Gastrocnemius medialis (tissue), 4 donors: Measurements from ENCODE around the gene NRG2. TPM values are rescaled to one million over a fixed set of nuclear protein-coding genes. Genes with fewer than 3 reads are reported as not detected.

Experiments used
- ATAC-seq, 2 donors: fragments of 150-250 bp; one replicate each; pipeline ENCODE4 v1.9.1; 2016
- DNase-seq, 2 donors: peaks; one replicate each; pipeline ENCODE4 v3.0.0-alpha.2; 2019
- H3K27ac ChIP-seq, 4 donors: fragments of 200-600 bp; sonication (generic); 1 replicate in 1 of 4; 2 replicates in 3 of 4; pipeline ENCODE4 v1.5.1; 2016 to 2018; ENCODE audit warnings: mild to moderate bottlenecking in 2 of 4, moderate library complexity in 1 of 4
- H3K27me3 ChIP-seq, 3 donors: fragments of 200-600 bp; sonication (generic) in 2 of 3; 1 replicate in 1 of 3; 2 replicates in 2 of 3; pipeline versions ENCODE4 v1.5.1 to v1.6.0; 2016 to 2019; ENCODE audit warnings: mild to moderate bottlenecking in 1 of 3, moderate library complexity in 1 of 3
- H3K36me3 ChIP-seq, 2 donors: fragments of 200-600 bp; sonication (generic) in 1 of 2; one replicate each; pipeline ENCODE4 v1.5.1; 2017 to 2018
- H3K4me1 ChIP-seq, 2 donors: fragments of 200-600 bp; sonication (generic) in 1 of 2; one replicate each; pipeline ENCODE4 v1.5.1; 2016 to 2017; ENCODE audit warnings: mild to moderate bottlenecking in 2 of 2
- H3K4me3 ChIP-seq, 4 donors: fragments of 200-600 bp; sonication (generic) in 3 of 4; 1 replicate in 1 of 4; 2 replicates in 3 of 4; pipeline ENCODE4 v1.5.1; 2016 to 2019; ENCODE audit warnings: mild to moderate bottlenecking in 2 of 4
- H3K9me3 ChIP-seq, 3 donors: fragments of 200-600 bp; sonication (generic) in 2 of 3; 1 replicate in 1 of 3; 2 replicates in 2 of 3; pipeline ENCODE4 v1.5.1; 2016 to 2019
- CTCF ChIP-seq, 5 experiments: fragments of 450-650 bp in 3 of 5; fragments of 200-600 bp in 2 of 5; sonication (generic) in 2 of 5; IDR thresholded peaks in 4 of 5; conservative IDR thresholded peaks in 1 of 5; 1 replicate in 4 of 5; 2 replicates in 1 of 5; pipeline ENCODE4 v1.5.1; 2016 to 2019; ENCODE audit warnings: antibody characterized with exemption in 5 of 5, mild to moderate bottlenecking in 3 of 5, moderate library complexity in 3 of 5
- POLR2A ChIP-seq, 2 donors: fragments of 450-650 bp; IDR thresholded peaks; one replicate each; pipeline ENCODE4 v1.6.1; 2017; ENCODE audit warnings: antibody characterized with exemption in 2 of 2, mild to moderate bottlenecking in 2 of 2, moderate library complexity in 2 of 2
- in situ Hi-C, 4 donors: fragments of 200-750 bp; cut with MboI; loops; one replicate each; pipeline versions ENCODE4 v1.15.0 to v1.8.0; 2017; ENCODE audit warnings: low sequenced_read_pairs in 4 of 4
- intact Hi-C: fragments of 100-400 bp; cut with DNase I; formaldehyde crosslinking; loops from one replicate; pipeline ENCODE4 v1.15.1; 2023; ENCODE audit warnings: low total_unique reads
- total RNA-seq, 4 donors: library from RNA; depleted of rRNA; stranded (reverse); fragments of >200 nt; gene quantifications; one replicate each; pipeline versions ENCODE4 v1.1.0 to v1.2.3, GENCODE V29; 2016

NRG2 gene
- total RNA-seq, 4 donors from 2014 or later, result 10.3 to 28.8 (median 20.0) TPM

GRCh38 chr5:139878093-139878492, 165.0 kb downstream of the NRG2 start:
- Histone ChIP-seq H3K9me3 (no peaks in the 10 kb centered on the region), H3K27ac (no peak overlapping the region), H3K27me3 (no peaks in the 10 kb centered on the region), H3K36me3 (no peaks in the 10 kb centered on the region), H3K4me3 (no peak overlapping the region), H3K4me1 (peaks cover under 1 to 3% of the 10 kb centered on the region in 2 donors)
- no peak for DNase-seq
- in situ Hi-C loops, result no loop called here
- TF ChIP-seq CTCF (IDR thresholded peaks at IDR 0.05 in 4 of 5, conservative IDR thresholded peaks at IDR 0.05 in 1 of 5) (no peak), POLR2A (IDR thresholded peaks at IDR 0.05) (no peak)
- no peak for ATAC-seq
- intact Hi-C loops, result no loop called here

- TF ChIP-seq CTCF (IDR thresholded peaks at IDR 0.05 in 4 of 5, conservative IDR thresholded peaks at IDR 0.05 in 1 of 5), result no peak
- no peak for TF ChIP-seq POLR2A (IDR thresholded peaks at IDR 0.05)
- Histone ChIP-seq H3K27me3 (no peaks in the 10 kb centered on the region), H3K4me3 (no peak overlapping the region), H3K27ac (no peak overlapping the region), H3K36me3 (no peaks in the 10 kb centered on the region), H3K4me1 (peaks cover 0 to 3% of the 10 kb centered on the region in 2 donors), H3K9me3 (no peaks in the 10 kb centered on the region)
- intact Hi-C loops (no loop called here), in situ Hi-C loops (no loop called here)
- DNase-seq (no peak), ATAC-seq (no peak)
Observed at GRCh38 chr5:139877129-139877597, 165.9 kb downstream of the NRG2 start.

GRCh38 chr5:139875957-139876356, 167.1 kb downstream of the NRG2 start:
- in situ Hi-C loops (no loop called here), intact Hi-C loops (no loop called here)
- DNase-seq (no peak), ATAC-seq (no peak)
- Histone ChIP-seq H3K27ac (no peak overlapping the region), H3K4me1 (no peaks in the 10 kb centered on the region), H3K9me3 (no peaks in the 10 kb centered on the region), H3K4me3 (no peak overlapping the region), H3K36me3 (no peaks in the 10 kb centered on the region), H3K27me3 (no peaks in the 10 kb centered on the region)
- TF ChIP-seq POLR2A (IDR thresholded peaks at IDR 0.05) (no peak), CTCF (IDR thresholded peaks at IDR 0.05 in 4 of 5, conservative IDR thresholded peaks at IDR 0.05 in 1 of 5) (no peak)

GRCh38 chr5:139872851-139873794, 170.0 kb downstream of the NRG2 start:
- intact Hi-C loops, result no loop called here

More at GRCh38 chr5:139872851-139873794, 170.0 kb downstream of the NRG2 start:
- Histone ChIP-seq H3K4me3 (no peak overlapping the region), H3K27ac (no peak overlapping the region), H3K4me1 (no peaks in the 10 kb centered on the region), H3K27me3 (no peaks in the 10 kb centered on the region), H3K9me3 (no peaks in the 10 kb centered on the region), H3K36me3 (no peaks in the 10 kb centered on the region)
- in situ Hi-C loops, result loop anchor here in 1 of 4 donors (25.0 kb wide), 1 partner anchor 89 kb away; no protein-coding TSS in a partner anchor
- DNase-seq (no peak), ATAC-seq (no peak)
- no peak for TF ChIP-seq POLR2A (IDR thresholded peaks at IDR 0.05)
- no peak for TF ChIP-seq CTCF (IDR thresholded peaks at IDR 0.05 in 4 of 5, conservative IDR thresholded peaks at IDR 0.05 in 1 of 5)
